Ishikawa (cell line): ENCODE measurements around the gene DDHD1.
A peak's percentile ranks its signal among the peaks of the same experiment; 100 is the strongest.

Experiments used
- CEBPB ChIP-seq: IDR thresholded peaks from 2 replicates; pipeline ENCODE4 v1.6.1; 2012
- CREB1 ChIP-seq: IDR thresholded peaks from 2 replicates; pipeline ENCODE4 v1.6.1; 2012; ENCODE audit warnings: low read depth
- EGR1 ChIP-seq: IDR thresholded peaks from 2 replicates; pipeline ENCODE4 v1.6.1; 2012
- EP300 ChIP-seq: IDR thresholded peaks from 2 replicates; pipeline ENCODE4 v1.6.1; 2012; ENCODE audit warnings: borderline replicate concordance
- FOXM1 ChIP-seq: IDR thresholded peaks from 2 replicates; pipeline ENCODE4 v1.6.1; 2012; ENCODE audit warnings: low read depth, borderline replicate concordance
- MAX ChIP-seq: IDR thresholded peaks from 2 replicates; pipeline ENCODE4 v1.6.1; 2012
- NFIC ChIP-seq: IDR thresholded peaks from 2 replicates; pipeline ENCODE4 v1.6.1; 2012
- RAD21 ChIP-seq: IDR thresholded peaks from 2 replicates; pipeline ENCODE4 v1.6.1; 2012; ENCODE audit warnings: low read depth
- REST ChIP-seq: IDR thresholded peaks from 2 replicates; pipeline ENCODE4 v1.6.1; 2012; ENCODE audit warnings: low read depth, mild to moderate bottlenecking
- TAF1 ChIP-seq: IDR thresholded peaks from 2 replicates; pipeline ENCODE4 v1.6.1; 2012; ENCODE audit warnings: low read depth, mild to moderate bottlenecking
- TCF12 ChIP-seq: IDR thresholded peaks from 2 replicates; pipeline ENCODE4 v1.6.1; 2012; ENCODE audit warnings: low read depth
- TEAD4 ChIP-seq: IDR thresholded peaks from 2 replicates; pipeline ENCODE4 v1.6.1; 2012
- USF1 ChIP-seq: IDR thresholded peaks from 2 replicates; pipeline ENCODE4 v1.6.1; 2012
- YY1 ChIP-seq: IDR thresholded peaks from 2 replicates; pipeline ENCODE4 v1.6.1; 2012; ENCODE audit warnings: low read depth
- ZBTB7A ChIP-seq: IDR thresholded peaks from 2 replicates; pipeline ENCODE4 v1.6.1; 2012; ENCODE audit warnings: low read depth

Gene DDHD1

GRCh38 chr14:53060046-53060445 is 93.1 kb downstream of the DDHD1 start:
- TF ChIP-seq YY1 (no peak), TEAD4 (no peak), CEBPB (no peak), ZBTB7A (no peak), REST (no peak), TAF1 (no peak), USF1 (no peak), NFIC (no peak)

- TF ChIP-seq RAD21 (peak; percentile 80), NFIC (no peak)
These were observed 98.1 kb downstream of the DDHD1 start for GRCh38 chr14:53055003-53055402.

- no peak for TF ChIP-seq NFIC
- TF ChIP-seq YY1, result no peak
- TF ChIP-seq TEAD4, result no peak
- TF ChIP-seq USF1, result no peak
- no peak for TF ChIP-seq EP300
- TF ChIP-seq TAF1, result no peak
- TF ChIP-seq TCF12, result no peak
- no peak for TF ChIP-seq RAD21
- TF ChIP-seq EGR1, result no peak
- TF ChIP-seq MAX, result no peak
- TF ChIP-seq REST, result no peak
- no peak for TF ChIP-seq CEBPB
- TF ChIP-seq CREB1, result no peak
- no peak for TF ChIP-seq ZBTB7A
- no peak for TF ChIP-seq FOXM1
These were observed 98.7 kb downstream of the DDHD1 start for GRCh38 chr14:53054457-53054856.

GRCh38 chr14:53048631-53049030 is 104.5 kb downstream of the DDHD1 start:
- TF ChIP-seq FOXM1 (no peak), TEAD4 (no peak), ZBTB7A (no peak), NFIC (no peak), MAX (no peak), CEBPB (no peak), CREB1 (no peak), TCF12 (no peak), REST (no peak), TAF1 (no peak), RAD21 (no peak), USF1 (no peak), EGR1 (no peak), EP300 (no peak), YY1 (no peak)
